Ishikawa (cell line): ENCODE data around the gene ACADL.

ENCODE experiments used
- CEBPB ChIP-seq: IDR thresholded peaks from 2 replicates; pipeline ENCODE4 v1.6.1; 2012
- CREB1 ChIP-seq: IDR thresholded peaks from 2 replicates; pipeline ENCODE4 v1.6.1; 2012; ENCODE audit warnings: low read depth
- EGR1 ChIP-seq: IDR thresholded peaks from 2 replicates; pipeline ENCODE4 v1.6.1; 2012
- EP300 ChIP-seq: IDR thresholded peaks from 2 replicates; pipeline ENCODE4 v1.6.1; 2012; ENCODE audit warnings: borderline replicate concordance
- FOXM1 ChIP-seq: IDR thresholded peaks from 2 replicates; pipeline ENCODE4 v1.6.1; 2012; ENCODE audit warnings: low read depth, borderline replicate concordance
- NFIC ChIP-seq: IDR thresholded peaks from 2 replicates; pipeline ENCODE4 v1.6.1; 2012
- RAD21 ChIP-seq: IDR thresholded peaks from 2 replicates; pipeline ENCODE4 v1.6.1; 2012; ENCODE audit warnings: low read depth
- TAF1 ChIP-seq: IDR thresholded peaks from 2 replicates; pipeline ENCODE4 v1.6.1; 2012; ENCODE audit warnings: low read depth, mild to moderate bottlenecking
- TCF12 ChIP-seq: IDR thresholded peaks from 2 replicates; pipeline ENCODE4 v1.6.1; 2012; ENCODE audit warnings: low read depth
- TEAD4 ChIP-seq: IDR thresholded peaks from 2 replicates; pipeline ENCODE4 v1.6.1; 2012
- USF1 ChIP-seq: IDR thresholded peaks from 2 replicates; pipeline ENCODE4 v1.6.1; 2012
- YY1 ChIP-seq: IDR thresholded peaks from 2 replicates; pipeline ENCODE4 v1.6.1; 2012; ENCODE audit warnings: low read depth
- ZBTB7A ChIP-seq: IDR thresholded peaks from 2 replicates; pipeline ENCODE4 v1.6.1; 2012; ENCODE audit warnings: low read depth
- TF ChIP-seq, protein P1 (sequence below): IDR thresholded peaks from 2 replicates; pipeline ENCODE4 v1.6.1; 2012; ENCODE audit warnings: low read depth, mild to moderate bottlenecking
- TF ChIP-seq, protein P2 (sequence below): IDR thresholded peaks from 2 replicates; pipeline ENCODE4 v1.6.1; 2012

The ACADL gene

DNA sequence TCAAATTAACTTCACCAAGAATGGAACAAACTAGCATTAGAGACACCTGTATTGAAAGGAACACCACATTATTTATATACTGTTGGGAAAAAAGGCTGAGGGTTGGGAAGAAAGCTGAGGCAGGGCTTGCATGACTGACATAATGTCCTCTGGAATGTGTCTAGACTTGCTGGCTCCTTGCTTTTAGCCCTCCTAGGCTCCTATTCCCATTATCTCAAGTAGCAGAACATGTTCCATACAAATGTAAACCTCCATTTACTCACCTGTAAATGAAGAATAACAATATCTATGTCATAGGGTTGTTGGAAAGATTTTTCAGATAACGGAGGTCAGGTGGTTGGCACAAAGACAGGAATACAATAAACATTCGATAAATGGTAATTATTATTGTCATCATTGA, 976 bp upstream of the ACADL start:
- no peak for TF ChIP-seq CEBPB
- no peak for TF ChIP-seq ZBTB7A
- no peak for TF ChIP-seq FOXM1
- TF ChIP-seq TAF1 = no peak
- TF ChIP-seq EP300 = no peak
- no peak for TF ChIP-seq TEAD4
- TF ChIP-seq TCF12 = no peak
- TF ChIP-seq NFIC = no peak
- TF ChIP-seq, protein P1, sequence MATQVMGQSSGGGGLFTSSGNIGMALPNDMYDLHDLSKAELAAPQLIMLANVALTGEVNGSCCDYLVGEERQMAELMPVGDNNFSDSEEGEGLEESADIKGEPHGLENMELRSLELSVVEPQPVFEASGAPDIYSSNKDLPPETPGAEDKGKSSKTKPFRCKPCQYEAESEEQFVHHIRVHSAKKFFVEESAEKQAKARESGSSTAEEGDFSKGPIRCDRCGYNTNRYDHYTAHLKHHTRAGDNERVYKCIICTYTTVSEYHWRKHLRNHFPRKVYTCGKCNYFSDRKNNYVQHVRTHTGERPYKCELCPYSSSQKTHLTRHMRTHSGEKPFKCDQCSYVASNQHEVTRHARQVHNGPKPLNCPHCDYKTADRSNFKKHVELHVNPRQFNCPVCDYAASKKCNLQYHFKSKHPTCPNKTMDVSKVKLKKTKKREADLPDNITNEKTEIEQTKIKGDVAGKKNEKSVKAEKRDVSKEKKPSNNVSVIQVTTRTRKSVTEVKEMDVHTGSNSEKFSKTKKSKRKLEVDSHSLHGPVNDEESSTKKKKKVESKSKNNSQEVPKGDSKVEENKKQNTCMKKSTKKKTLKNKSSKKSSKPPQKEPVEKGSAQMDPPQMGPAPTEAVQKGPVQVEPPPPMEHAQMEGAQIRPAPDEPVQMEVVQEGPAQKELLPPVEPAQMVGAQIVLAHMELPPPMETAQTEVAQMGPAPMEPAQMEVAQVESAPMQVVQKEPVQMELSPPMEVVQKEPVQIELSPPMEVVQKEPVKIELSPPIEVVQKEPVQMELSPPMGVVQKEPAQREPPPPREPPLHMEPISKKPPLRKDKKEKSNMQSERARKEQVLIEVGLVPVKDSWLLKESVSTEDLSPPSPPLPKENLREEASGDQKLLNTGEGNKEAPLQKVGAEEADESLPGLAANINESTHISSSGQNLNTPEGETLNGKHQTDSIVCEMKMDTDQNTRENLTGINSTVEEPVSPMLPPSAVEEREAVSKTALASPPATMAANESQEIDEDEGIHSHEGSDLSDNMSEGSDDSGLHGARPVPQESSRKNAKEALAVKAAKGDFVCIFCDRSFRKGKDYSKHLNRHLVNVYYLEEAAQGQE = no peak
- TF ChIP-seq RAD21 = no peak
- TF ChIP-seq CREB1 = no peak
- TF ChIP-seq EGR1 = no peak
- TF ChIP-seq USF1 = no peak
- TF ChIP-seq, protein P2, sequence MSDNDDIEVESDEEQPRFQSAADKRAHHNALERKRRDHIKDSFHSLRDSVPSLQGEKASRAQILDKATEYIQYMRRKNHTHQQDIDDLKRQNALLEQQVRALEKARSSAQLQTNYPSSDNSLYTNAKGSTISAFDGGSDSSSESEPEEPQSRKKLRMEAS = no peak
- TF ChIP-seq YY1 = no peak

DNA sequence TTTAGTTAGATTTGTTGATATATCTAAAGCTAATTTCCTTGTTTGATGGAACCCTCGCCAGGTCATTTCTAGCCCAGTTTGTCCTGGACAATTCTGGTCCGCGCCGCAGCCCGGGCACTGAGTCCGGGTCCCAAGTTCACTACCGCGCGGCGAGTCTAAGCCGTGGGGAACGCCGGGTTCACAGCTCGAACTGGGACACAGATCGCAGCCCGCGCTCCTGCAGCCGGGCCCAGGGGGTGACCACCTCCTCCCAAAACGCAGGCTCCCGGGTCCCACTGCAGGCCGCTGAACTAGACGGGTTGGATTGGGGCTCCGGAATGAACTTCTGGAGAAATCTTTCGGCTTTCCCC, 681 bp downstream of the ACADL start:
- TF ChIP-seq FOXM1 = no peak
- no peak for TF ChIP-seq RAD21
- TF ChIP-seq CREB1 = no peak
- TF ChIP-seq TEAD4 = no peak
- TF ChIP-seq YY1 = no peak
- TF ChIP-seq, protein P2 = no peak
- TF ChIP-seq USF1 = no peak
- TF ChIP-seq TCF12 = no peak
- no peak for TF ChIP-seq TAF1

- TF ChIP-seq TEAD4 = no peak
- TF ChIP-seq EP300 = no peak
- TF ChIP-seq, protein P1 = no peak
- TF ChIP-seq RAD21 = no peak
- TF ChIP-seq CREB1 = no peak
- TF ChIP-seq USF1 = no peak
- TF ChIP-seq EGR1 = no peak
- TF ChIP-seq TAF1 = no peak
- no peak for TF ChIP-seq ZBTB7A
- TF ChIP-seq, protein P2 = no peak
- no peak for TF ChIP-seq FOXM1
- no peak for TF ChIP-seq CEBPB
Measured at GRCh38 chr2:210215120-210215519, 10.1 kb downstream of the ACADL start.

DNA sequence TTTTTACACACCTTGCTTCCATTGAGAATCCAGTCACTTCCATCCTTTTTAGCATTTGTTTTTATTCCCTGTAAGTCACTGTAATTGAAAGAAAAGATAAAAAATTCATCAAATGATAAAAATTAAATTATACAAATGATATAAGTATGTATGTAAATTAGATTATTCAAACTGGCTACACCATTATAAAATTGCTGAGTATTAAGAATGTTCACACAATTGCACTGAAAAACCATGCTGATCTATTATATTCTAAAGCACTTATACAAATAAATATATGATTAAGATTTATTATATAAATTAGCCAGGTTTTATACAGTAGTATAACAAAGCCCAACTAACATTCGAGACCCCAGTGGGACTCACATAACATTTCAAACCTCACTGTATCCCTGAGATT, 15.1 kb downstream of the ACADL start:
- TF ChIP-seq NFIC = no peak
- no peak for TF ChIP-seq ZBTB7A
- TF ChIP-seq TAF1 = no peak
- TF ChIP-seq TEAD4 = no peak
- TF ChIP-seq USF1 = no peak
- no peak for TF ChIP-seq FOXM1
- TF ChIP-seq YY1 = no peak
- TF ChIP-seq, protein P2 = no peak
- TF ChIP-seq, protein P1 = no peak
- no peak for TF ChIP-seq CEBPB
- no peak for TF ChIP-seq TCF12
